Measurements from ENCODE around the gene SPHK1. TPM values are rescaled to one million over a fixed set of nuclear protein-coding genes. Genes with fewer than 3 reads are reported as not detected.

SPHK1 gene, protein sequence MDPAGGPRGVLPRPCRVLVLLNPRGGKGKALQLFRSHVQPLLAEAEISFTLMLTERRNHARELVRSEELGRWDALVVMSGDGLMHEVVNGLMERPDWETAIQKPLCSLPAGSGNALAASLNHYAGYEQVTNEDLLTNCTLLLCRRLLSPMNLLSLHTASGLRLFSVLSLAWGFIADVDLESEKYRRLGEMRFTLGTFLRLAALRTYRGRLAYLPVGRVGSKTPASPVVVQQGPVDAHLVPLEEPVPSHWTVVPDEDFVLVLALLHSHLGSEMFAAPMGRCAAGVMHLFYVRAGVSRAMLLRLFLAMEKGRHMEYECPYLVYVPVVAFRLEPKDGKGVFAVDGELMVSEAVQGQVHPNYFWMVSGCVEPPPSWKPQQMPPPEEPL
- total RNA-seq (1 to 10 TPM; 5.4 to 8.3 (median 7.7) TPM), polyA plus RNA-seq (1 to 10 TPM; 5.4 to 9.7 (median 5.5) TPM)

DNA sequence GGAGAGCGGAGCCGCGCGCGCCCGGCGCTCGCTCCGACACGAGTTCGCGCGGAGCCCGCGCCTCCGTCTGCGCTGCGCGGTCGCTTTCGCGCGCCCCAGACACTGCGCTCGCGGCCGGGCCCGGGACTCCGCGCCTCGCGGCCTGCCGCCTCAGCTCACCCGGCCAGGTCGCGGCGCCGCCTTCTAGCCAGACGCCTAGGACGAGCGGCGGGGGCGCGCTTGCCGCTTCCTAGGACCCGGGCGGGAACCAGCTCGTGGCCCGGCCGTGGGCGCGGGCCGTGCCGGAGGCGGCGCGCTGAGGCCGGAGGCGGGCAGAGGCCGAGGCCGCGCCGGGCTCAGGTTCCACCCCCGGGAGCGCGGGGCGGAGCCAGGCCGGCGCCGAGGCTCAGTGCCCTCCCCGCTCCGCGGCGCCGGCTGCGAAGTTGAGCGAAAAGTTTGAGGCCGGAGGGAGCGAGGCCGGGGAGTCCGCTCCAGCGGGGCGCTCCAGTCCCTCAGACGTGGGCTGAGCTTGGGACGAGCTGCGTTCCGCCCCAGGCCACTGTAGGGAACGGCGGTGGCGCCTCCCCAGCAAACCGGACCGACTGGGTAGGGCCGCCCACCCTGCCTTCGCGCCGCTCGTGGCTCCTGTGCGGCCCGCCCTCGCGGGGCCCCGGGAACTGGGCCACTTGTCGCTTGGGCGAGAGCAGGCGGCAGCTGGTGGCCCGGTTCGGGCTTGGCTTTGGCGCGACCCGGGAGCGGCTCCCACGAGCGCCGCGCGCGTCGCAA lies at the start of gene SPHK1:
Gene SPHK1, plus strand, starts transcription at position 388 of the 765 bp plus-strand sequence. CDS start 1,036 bp downstream, outside the sequence.
- WGBS, 2 donors, result 0 to 1% methylated on average over 118 of the region's 118 CpGs
- Histone ChIP-seq H3K9me3 (no peaks in the 10 kb centered on the region), H3K27me3 (peaks cover 7 to 32% (median 14%) of the 10 kb centered on the region in 3 donors), H3K36me3 (no peaks in the 10 kb centered on the region), H3K4me3 (peak within 1 kb of the TSS; percentile 32 to 62 (median 55)), H3K27ac (peak within 1 kb of the TSS; percentile 75 to 86 (median 76)), H3K4me1 (peaks cover 0 to 46% (median 44%) of the 10 kb centered on the region in 4 donors)
- no peak for TF ChIP-seq EP300 (IDR thresholded peaks at IDR 0.05)
- peak; percentile 8 to 63 (median 28) for TF ChIP-seq POLR2AphosphoS5 (IDR thresholded peaks at IDR 0.05)
- TF ChIP-seq, protein P1, sequence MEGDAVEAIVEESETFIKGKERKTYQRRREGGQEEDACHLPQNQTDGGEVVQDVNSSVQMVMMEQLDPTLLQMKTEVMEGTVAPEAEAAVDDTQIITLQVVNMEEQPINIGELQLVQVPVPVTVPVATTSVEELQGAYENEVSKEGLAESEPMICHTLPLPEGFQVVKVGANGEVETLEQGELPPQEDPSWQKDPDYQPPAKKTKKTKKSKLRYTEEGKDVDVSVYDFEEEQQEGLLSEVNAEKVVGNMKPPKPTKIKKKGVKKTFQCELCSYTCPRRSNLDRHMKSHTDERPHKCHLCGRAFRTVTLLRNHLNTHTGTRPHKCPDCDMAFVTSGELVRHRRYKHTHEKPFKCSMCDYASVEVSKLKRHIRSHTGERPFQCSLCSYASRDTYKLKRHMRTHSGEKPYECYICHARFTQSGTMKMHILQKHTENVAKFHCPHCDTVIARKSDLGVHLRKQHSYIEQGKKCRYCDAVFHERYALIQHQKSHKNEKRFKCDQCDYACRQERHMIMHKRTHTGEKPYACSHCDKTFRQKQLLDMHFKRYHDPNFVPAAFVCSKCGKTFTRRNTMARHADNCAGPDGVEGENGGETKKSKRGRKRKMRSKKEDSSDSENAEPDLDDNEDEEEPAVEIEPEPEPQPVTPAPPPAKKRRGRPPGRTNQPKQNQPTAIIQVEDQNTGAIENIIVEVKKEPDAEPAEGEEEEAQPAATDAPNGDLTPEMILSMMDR (IDR thresholded peaks at IDR 0.05), result peak in 1 of 4 experiments; percentile 5
- intact Hi-C loops (cut with DNase I), result loop anchor here (1.0 kb wide), 1 partner anchor 31 kb away; the partner anchor contains the start of gene PRPSAP1
- DNase-seq, result peak; percentile 78

DNA sequence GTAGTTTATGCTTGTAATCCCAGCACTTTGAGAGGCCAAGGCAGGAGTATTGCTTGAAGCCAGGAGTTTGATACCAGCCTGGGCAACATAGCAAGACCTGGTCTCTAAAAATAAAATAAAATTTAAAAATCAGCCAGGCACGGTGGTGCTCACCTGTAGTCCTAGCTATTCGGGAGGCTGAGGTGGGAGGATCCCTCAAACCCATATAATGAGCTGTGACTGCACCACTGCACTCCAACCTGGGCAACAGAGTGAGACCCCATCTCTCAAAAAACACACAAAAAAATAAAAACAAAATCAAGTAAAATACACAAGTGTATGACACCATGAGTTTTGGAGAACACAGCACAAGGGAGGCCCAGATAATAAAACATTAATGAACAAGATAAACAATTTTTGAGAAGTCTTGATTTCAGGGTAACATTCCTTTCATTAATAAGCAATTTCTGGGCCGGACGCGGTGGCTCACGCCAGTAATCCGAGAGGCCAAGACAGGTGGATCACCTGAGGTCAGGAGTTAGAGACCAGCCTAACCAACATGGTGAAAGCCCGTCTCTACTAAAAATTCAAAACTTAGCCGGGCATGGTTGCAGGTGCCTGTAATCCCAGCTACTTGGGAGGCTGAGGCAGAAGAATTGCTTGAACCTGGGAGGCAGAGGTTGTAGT lies 48.6 kb upstream of the SPHK1 start:
- H3K36me3 ChIP-seq, result peaks cover 0 to 20% (median 2%) of the 10 kb centered on the region in 4 donors
- intact Hi-C loops (cut with DNase I), result no loop called here
- 97% methylated on average over 9 of the region's 9 CpGs for WGBS, 2 donors
- H3K4me3 ChIP-seq, result no peak overlapping the region
- H3K27ac ChIP-seq, result no peak overlapping the region
- TF ChIP-seq, protein P1 (IDR thresholded peaks at IDR 0.05), result no peak
- TF ChIP-seq POLR2A (IDR thresholded peaks at IDR 0.05), result no peak
- TF ChIP-seq POLR2AphosphoS5 (IDR thresholded peaks at IDR 0.05), result no peak
- no peak for TF ChIP-seq EP300 (IDR thresholded peaks at IDR 0.05)
- DNase-seq, result peak; percentile 56
- peaks cover 0 to 10% (median 3%) of the 10 kb centered on the region in 4 donors for H3K4me1 ChIP-seq
- no peaks in the 10 kb centered on the region for H3K9me3 ChIP-seq
- H3K27me3 ChIP-seq, result no peaks in the 10 kb centered on the region

DNA sequence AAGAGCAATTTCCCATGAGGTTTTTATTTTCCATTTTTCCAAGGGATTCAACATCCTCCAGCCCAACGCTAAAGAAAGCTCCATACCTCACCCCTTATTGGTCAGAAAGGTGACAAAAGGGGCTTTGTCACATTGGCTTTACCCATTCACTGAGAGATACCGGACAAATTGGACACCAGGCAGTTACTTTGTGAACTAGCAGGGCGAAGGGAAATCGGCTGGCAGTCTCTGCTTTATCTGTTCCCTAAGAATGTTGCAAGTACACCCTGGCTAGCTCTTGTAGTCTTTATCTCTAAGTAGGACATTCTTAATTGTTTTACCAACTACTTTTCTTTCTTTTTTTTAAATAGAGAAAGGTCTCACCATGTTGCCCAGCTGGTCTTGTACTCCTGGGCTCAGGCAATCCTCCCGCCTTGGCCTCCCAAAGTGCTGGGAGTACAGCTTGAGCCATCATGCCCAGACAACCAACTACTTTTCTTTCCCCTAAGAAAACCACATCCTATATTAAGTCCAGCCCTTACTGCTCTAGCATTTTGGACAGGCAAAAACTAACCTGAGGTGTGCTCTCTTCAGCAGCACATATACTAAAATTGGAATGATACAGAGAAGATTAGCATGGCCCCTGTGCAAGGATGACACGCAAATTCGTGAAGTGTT lies 47.5 kb upstream of the SPHK1 start:
- H3K4me3 ChIP-seq, result no peak overlapping the region
- intact Hi-C loops (cut with DNase I), result no loop called here
- WGBS, 2 donors, result 95 to 97% methylated on average over 7 of the region's 7 CpGs
- H3K4me1 ChIP-seq, result peaks cover 0 to 10% (median 3%) of the 10 kb centered on the region in 4 donors
- peaks cover 0 to 16% (median 0%) of the 10 kb centered on the region in 4 donors for H3K36me3 ChIP-seq
- peak; percentile 13 for DNase-seq
- TF ChIP-seq, protein P1 (IDR thresholded peaks at IDR 0.05), result no peak
- TF ChIP-seq EP300 (IDR thresholded peaks at IDR 0.05), result no peak
- TF ChIP-seq POLR2AphosphoS5 (IDR thresholded peaks at IDR 0.05), result no peak
- no peak for TF ChIP-seq POLR2A (IDR thresholded peaks at IDR 0.05)
- H3K27me3 ChIP-seq, result no peaks in the 10 kb centered on the region
- no peak overlapping the region for H3K27ac ChIP-seq
- no peaks in the 10 kb centered on the region for H3K9me3 ChIP-seq

DNA sequence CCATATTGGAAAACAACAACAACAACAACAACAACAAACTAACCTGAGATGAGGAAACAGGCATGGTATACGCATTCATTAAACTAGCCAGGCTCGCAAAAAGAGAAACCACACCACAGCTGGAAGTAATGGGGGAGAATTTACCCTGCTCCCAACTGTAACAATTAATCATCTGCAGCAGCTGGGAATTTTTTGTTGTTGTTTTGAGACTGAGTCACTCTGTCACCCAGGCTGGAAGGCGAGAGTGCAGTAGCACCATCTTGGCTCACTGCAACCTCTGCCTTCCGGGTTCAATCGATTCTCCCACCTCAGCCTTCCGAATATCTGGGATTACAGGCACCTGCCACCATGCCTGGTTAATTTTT lies 47.0 kb upstream of the SPHK1 start:
- H3K9me3 ChIP-seq, result no peaks in the 10 kb centered on the region
- no peaks in the 10 kb centered on the region for H3K27me3 ChIP-seq
- no peak overlapping the region for H3K4me3 ChIP-seq
- peak; percentile 10 for DNase-seq
- H3K36me3 ChIP-seq, result peaks cover 0 to 17% (median 2%) of the 10 kb centered on the region in 4 donors
- H3K4me1 ChIP-seq, result peaks cover 0 to 10% (median 3%) of the 10 kb centered on the region in 4 donors
- intact Hi-C loops (cut with DNase I), result no loop called here
- 88% methylated on average over 6 of the region's 6 CpGs for WGBS, 2 donors
- no peak overlapping the region for H3K27ac ChIP-seq
- TF ChIP-seq, protein P1 (IDR thresholded peaks at IDR 0.05), result no peak
- TF ChIP-seq POLR2A (IDR thresholded peaks at IDR 0.05) (no peak), POLR2AphosphoS5 (IDR thresholded peaks at IDR 0.05) (no peak), EP300 (IDR thresholded peaks at IDR 0.05) (no peak)

All from sigmoid colon (tissue), 7 donors.